ENCODE measurements around the gene MTA2. TPM values are rescaled to one million over a fixed set of nuclear protein-coding genes. Genes with fewer than 3 reads are reported as not detected.
A peak's percentile ranks its signal among the peaks of the same experiment; 100 is the strongest.
"Not testable (repeated sequence)": the region's sequence is repeated elsewhere in the genome, so short reads cannot be mapped to it uniquely, and the experiment has no call there.

Gene MTA2
- total RNA-seq: 109 and 153 TPM in 2 replicates

DNA sequence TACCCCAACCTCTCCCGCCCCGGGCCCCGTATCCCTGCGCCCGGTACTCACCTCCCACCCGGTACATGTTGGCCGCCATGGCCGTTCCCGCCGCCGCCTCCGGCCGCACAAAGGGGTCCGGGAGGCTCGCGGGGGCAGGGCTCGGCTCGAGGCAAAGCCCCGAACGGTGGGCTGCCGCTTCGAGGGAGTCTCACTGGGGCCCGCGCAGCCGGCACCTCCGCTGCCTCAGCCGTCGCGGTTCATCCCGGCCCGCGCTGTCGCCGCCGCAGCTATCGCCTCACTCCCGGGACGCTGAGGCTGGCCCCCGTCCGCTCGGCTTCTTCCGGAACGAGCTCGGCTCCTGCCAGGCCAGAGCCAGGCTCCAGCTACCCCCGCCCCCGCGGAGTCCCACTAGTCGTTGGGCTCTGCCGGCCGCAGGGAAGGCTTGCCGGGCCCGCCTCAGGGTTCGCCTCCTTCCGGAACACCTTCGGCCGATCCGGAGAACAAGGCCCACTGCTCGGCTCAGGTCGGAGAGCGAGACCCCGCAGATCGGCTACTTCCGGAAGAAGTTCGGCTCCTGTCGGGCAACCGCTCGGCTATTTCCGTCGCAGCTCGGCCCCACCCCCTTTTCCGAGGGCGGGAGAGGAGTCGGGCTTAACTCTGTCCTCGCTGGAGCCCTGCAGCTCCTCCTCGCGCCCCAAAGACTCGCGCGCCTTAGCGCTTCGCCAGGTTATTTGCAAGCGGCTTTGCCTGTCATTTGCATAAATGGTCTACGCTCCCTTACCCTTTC is at the start of gene MTA2:
Gene MTA2, minus strand, starts transcription at position 494 of the 769 bp plus-strand sequence. Its CDS starts 415 bp downstream, at position 79.
- peak within 1 kb of the TSS; percentile 84 for H3K4me3 ChIP-seq (ENCODE audit: low read depth, low read length)
- TF ChIP-seq, protein P1, sequence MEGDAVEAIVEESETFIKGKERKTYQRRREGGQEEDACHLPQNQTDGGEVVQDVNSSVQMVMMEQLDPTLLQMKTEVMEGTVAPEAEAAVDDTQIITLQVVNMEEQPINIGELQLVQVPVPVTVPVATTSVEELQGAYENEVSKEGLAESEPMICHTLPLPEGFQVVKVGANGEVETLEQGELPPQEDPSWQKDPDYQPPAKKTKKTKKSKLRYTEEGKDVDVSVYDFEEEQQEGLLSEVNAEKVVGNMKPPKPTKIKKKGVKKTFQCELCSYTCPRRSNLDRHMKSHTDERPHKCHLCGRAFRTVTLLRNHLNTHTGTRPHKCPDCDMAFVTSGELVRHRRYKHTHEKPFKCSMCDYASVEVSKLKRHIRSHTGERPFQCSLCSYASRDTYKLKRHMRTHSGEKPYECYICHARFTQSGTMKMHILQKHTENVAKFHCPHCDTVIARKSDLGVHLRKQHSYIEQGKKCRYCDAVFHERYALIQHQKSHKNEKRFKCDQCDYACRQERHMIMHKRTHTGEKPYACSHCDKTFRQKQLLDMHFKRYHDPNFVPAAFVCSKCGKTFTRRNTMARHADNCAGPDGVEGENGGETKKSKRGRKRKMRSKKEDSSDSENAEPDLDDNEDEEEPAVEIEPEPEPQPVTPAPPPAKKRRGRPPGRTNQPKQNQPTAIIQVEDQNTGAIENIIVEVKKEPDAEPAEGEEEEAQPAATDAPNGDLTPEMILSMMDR (conservative IDR thresholded peaks at IDR 0.05; ENCODE audit: low read depth, low read length): no peak
- DNase-seq (ENCODE audit: low read depth): peak; percentile 78

DNA sequence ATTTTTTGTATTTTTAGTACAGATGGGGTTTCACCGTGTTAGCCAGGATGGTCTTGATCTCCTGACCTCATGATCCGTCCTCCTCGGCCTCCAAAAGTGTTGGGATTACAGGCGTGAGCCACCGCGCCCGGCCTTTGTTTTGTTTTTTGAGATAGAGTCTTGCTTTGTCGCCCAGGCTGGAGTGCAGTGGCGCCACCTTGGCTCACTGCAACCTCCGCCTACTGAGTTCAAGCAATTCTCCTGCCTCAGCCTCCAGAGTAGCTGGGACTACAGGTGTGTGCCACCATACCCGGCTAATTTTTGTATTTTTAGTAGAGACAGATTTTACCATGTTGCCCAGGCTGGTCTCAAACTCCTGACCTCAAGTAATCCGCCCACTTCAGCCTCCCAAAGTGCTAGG is 48.6 kb upstream of the MTA2 start:
- H3K4me3 ChIP-seq (ENCODE audit: low read depth, low read length); DNase-seq (ENCODE audit: low read depth): not testable (repeated sequence)

DNA sequence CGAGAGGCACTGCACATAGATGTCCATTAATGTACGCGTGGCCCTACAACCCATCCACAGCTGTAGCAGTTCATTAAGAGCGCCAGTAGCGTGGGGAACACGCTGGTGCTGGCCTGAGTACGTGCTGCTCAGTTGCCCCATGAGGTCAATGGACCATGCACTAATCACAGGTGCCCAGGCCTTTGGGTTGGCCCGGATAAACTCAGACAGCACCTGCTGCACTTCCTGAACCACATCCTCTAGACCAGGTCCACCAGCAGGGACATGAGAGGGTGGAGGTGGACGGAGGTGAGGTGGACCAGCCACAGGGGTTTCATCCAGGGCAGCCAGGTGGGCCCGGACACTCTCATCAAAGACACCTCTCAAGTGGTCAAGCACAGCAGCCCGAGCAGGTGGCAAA is 47.8 kb upstream of the MTA2 start:
- DNase-seq (ENCODE audit: low read depth): no peak
- H3K4me3 ChIP-seq (ENCODE audit: low read depth, low read length): no peak overlapping the region
- TF ChIP-seq, protein P1 (conservative IDR thresholded peaks at IDR 0.05; ENCODE audit: low read depth, low read length): no peak

DNA sequence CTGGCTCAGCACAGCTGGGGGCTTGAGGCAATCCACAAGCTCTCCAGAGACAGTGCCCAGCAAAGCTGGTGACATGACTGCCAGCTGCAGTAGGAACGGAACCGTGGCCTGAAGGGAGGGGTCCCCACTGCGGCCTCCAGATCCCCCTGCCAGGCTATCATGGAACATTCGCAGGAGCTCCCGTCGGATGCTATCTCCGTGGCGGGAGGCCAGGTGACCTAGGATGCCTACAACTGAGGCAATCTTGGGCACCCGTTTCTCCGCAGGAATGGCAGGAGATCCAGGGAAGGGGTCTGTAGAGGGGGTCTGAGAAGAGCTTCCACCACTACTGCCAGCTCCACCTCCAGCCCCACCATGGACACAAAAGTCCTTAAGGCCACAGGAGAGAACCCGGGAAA is 47.3 kb upstream of the MTA2 start:
- H3K4me3 ChIP-seq (ENCODE audit: low read depth, low read length): no peak overlapping the region
- TF ChIP-seq, protein P1 (conservative IDR thresholded peaks at IDR 0.05; ENCODE audit: low read depth, low read length): no peak
- DNase-seq (ENCODE audit: low read depth): no peak

DNA sequence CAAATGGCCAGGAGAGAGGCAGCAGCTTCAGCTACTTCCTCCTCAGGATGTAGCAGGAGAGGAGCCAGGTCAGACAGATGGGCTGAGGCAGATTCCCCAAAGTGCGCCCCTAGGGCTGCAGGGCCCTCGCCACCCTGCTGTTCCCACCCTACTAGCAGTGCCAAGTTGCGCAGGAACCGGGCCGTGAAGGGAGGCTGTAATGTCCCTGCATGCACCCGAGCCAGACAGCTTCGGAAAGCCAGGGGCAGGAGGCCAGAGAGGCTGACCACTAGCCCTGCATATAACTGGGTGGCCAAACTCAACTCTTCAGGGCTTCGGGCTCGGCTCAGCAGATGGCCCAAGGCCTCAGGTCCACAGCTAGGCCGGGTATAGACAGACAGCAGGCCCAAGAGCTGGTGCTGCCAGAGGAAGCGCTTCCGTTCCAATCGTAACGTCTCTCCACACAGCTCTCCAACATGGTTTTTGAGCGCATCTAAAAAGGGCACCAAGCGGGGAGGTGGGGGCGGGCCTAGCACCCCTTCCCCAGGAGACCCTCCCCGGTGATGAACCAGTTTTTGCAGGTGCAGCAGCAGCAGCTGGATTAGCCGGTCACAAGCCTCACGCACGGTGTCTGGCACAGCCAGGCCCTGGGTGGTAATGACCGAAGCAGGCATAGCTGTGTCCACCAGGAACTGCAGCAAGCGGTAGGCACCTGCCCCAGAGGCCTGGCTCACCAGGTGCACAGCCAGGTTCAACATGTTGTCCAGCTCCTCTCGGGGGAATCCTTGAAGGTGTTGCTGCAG is 46.7 kb upstream of the MTA2 start:
- DNase-seq (ENCODE audit: low read depth): no peak
- no peak overlapping the region for H3K4me3 ChIP-seq (ENCODE audit: low read depth, low read length)
- TF ChIP-seq, protein P1 (conservative IDR thresholded peaks at IDR 0.05; ENCODE audit: low read depth, low read length): no peak

DNA sequence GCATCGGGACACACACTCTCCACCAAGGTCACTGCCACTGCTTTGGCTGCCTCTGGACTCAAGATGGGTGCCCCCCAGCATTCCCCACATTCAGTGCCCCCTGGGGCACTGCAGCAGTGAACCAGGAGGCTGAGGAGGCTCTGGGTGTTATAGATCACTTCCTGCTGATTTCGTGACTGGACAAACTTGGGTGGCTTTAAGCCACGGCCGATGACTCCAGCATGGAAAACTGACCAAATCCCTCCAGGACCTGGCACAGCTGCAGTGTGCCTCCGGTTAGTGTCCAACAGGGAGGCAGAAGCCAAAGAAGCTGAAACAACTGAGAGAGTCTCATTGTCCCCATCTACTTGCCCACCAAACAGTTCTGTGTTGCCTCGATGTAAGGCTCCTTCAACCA is 45.9 kb upstream of the MTA2 start:
- TF ChIP-seq, protein P1 (conservative IDR thresholded peaks at IDR 0.05; ENCODE audit: low read depth, low read length): no peak

DNA sequence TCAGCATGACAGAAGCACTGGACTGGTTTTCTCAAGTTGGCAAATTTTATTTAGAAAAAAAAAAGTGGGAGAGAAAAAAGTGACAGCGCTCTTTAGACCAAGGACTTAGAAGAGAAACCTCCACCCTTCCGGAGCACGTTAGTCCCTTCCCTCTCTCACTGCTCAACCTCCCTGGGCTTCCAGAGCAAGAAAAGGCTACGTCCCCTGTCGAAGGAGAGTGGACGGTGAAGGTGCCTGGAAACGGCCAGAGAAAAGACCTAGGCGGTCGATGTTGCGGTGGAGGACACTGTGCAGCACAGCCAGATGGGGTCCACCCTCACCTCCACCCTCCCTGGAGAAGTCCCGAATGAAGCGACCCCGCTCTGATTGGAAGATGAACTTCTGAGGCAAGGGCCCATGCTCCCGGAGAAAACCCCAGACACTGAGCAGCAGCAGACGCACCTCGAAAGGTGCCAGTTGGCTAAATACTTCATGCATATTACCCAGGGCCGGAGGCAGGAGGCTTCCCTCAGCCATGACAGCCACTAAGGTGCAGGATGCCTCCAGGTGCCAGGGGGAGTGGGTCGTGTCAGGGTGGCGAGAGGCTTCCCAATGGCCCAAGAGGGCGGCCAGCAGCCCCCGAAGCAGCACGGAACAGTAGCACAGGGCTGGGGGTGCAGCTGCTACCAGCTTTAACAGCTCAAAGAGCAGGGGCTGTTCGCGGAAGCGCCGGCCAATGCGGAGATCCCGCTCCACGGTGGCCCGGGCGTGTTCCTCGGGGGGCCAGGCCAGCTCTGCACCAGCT is 45.4 kb upstream of the MTA2 start:
- TF ChIP-seq, protein P1 (conservative IDR thresholded peaks at IDR 0.05; ENCODE audit: low read depth, low read length): no peak
- no peak for DNase-seq (ENCODE audit: low read depth)
- H3K4me3 ChIP-seq (ENCODE audit: low read depth, low read length): peak overlapping the region; percentile 99

More for the DNA sequence above, 45.9 kb upstream of the MTA2 start:
- no peak overlapping the region for H3K4me3 ChIP-seq (ENCODE audit: low read depth, low read length)
- DNase-seq (ENCODE audit: low read depth): no peak

Measured in epithelial cell of proximal tubule (primary cell).